Neural progenitor cell (in vitro differentiated cells): ENCODE data around the gene PLEKHA7.
A peak's percentile ranks its signal among the peaks of the same experiment; 100 is the strongest.

Experiments used
- CTCF ChIP-seq: fragments of 200-600 bp; sonication (generic); IDR thresholded peaks from 2 replicates; pipeline ENCODE4 v1.5.1; 2017; ENCODE audit warnings: antibody characterized with exemption, mild to moderate bottlenecking
- EZH2 ChIP-seq: fragments of 200-600 bp; sonication (generic); IDR thresholded peaks from 2 replicates; pipeline ENCODE4 v1.6.1; 2017; ENCODE audit warnings: antibody characterized with exemption, mild to moderate bottlenecking, moderate library complexity

DNA sequence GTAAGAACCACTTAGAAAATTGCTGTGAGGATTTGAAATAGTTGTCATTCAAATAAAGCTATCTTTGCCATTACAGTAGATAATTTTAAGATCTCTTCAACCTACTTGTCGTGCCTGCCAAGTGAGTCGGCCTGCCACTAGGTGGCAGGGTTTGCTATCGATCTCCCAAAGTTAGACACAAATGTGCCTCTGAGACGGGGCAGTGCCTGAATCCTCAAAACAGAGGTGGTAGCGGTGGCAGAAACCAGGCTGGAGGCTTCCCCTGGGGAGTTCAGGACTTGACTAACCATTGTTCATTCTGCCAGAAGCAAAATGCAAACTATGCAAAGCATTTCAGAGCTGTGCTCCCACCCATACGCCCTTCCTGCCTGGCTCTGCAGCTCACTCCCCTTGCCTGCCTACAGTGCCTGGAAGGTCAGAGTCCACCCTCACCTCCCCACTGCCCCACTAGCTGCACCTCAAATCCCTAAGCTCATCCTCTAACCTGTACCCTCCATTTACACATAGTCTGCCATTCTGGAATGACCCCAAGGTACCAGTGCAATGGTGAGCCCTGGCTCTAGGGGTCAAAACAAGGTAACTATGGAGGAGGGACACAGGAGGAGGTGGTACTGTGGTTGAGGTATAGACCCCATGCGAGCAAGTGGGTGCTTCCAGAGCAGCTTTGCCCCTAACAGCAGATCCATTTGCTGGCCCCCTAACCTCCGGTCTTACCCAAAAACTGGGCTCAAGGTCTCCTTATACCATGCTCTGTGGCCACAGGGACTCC is 193.7 kb downstream of the PLEKHA7 start:
- TF ChIP-seq CTCF (peak; percentile 100), EZH2 (no peak)
